Type B pancreatic cell (in vitro differentiated cells): ENCODE results near the gene IL2RA. TPM values are rescaled to one million over a fixed set of nuclear protein-coding genes. Genes with fewer than 3 reads are reported as not detected.

Experiments used
- DNase-seq: peaks from one replicate; pipeline ENCODE4 v3.0.0; 2021; ENCODE audit warnings: mixed read lengths; ENCODE audit not compliant: unreplicated experiment; ENCODE audit errors: extremely low spot score
- H3K27ac Mint-ChIP-seq: 2 replicates; pipeline ENCODE4 v1.8.0; 2021; ENCODE audit warnings: mild to moderate bottlenecking, mixed read lengths
- H3K27me3 Mint-ChIP-seq: 2 replicates; pipeline ENCODE4 v1.8.0; 2021; ENCODE audit warnings: mixed read lengths
- H3K36me3 Mint-ChIP-seq: 2 replicates; pipeline ENCODE4 v1.8.0; 2021; ENCODE audit warnings: mixed read lengths
- H3K4me1 Mint-ChIP-seq: one replicate; pipeline ENCODE4 v1.8.0; 2021; ENCODE audit warnings: mixed read lengths; ENCODE audit not compliant: unreplicated experiment
- H3K4me3 Mint-ChIP-seq: 2 replicates; pipeline ENCODE4 v1.8.0; 2021; ENCODE audit warnings: mild to moderate bottlenecking, mixed read lengths
- H3K9me3 Mint-ChIP-seq: 2 replicates; pipeline ENCODE4 v1.8.0; 2021; ENCODE audit warnings: mixed read lengths
- CTCF ChIP-seq: fragments of 200-600 bp; sonication (generic); conservative IDR thresholded peaks from 2 replicates; pipeline ENCODE4 v1.5.0; 2021; ENCODE audit warnings: antibody characterized with exemption, mild to moderate bottlenecking
- total RNA-seq: library from RNA; stranded (reverse); gene quantifications from 2 replicates; pipeline ENCODE4 v1.2.1, GENCODE V29; 2021; ENCODE audit warnings: low replicate concordance

Gene IL2RA
- total RNA-seq, 1 donor from 2014 or later = not detected

GRCh38 chr10:6047847-6048246 is 14.3 kb downstream of the IL2RA start:
- H3K27me3 Mint-ChIP-seq = peaks cover 63% of the 10 kb centered on the region
- TF ChIP-seq CTCF = no peak
- no peaks in the 10 kb centered on the region for H3K9me3 Mint-ChIP-seq
- no peaks in the 10 kb centered on the region for H3K36me3 Mint-ChIP-seq
- no peak for DNase-seq
- H3K4me1 Mint-ChIP-seq = no peaks in the 10 kb centered on the region
- no peak overlapping the region for H3K4me3 Mint-ChIP-seq
- H3K27ac Mint-ChIP-seq = no peak overlapping the region

- H3K27ac Mint-ChIP-seq = no peak overlapping the region
- no peak for DNase-seq
- H3K4me1 Mint-ChIP-seq = no peaks in the 10 kb centered on the region
- H3K9me3 Mint-ChIP-seq = no peaks in the 10 kb centered on the region
- TF ChIP-seq CTCF = no peak
- H3K27me3 Mint-ChIP-seq = peaks cover 56% of the 10 kb centered on the region
- H3K36me3 Mint-ChIP-seq = no peaks in the 10 kb centered on the region
- no peak overlapping the region for H3K4me3 Mint-ChIP-seq
These were observed 15.2 kb downstream of the IL2RA start for GRCh38 chr10:6046773-6047611.

GRCh38 chr10:6045878-6046772 is 16.0 kb downstream of the IL2RA start:
- H3K4me1 Mint-ChIP-seq = no peaks in the 10 kb centered on the region
- DNase-seq = peak; percentile 37
- H3K27me3 Mint-ChIP-seq = peaks cover 58% of the 10 kb centered on the region
- H3K36me3 Mint-ChIP-seq = no peaks in the 10 kb centered on the region
- no peak for TF ChIP-seq CTCF
- no peaks in the 10 kb centered on the region for H3K9me3 Mint-ChIP-seq
- no peak overlapping the region for H3K27ac Mint-ChIP-seq
- no peak overlapping the region for H3K4me3 Mint-ChIP-seq

GRCh38 chr10:6045314-6045848 is 16.8 kb downstream of the IL2RA start:
- Mint-ChIP-seq H3K36me3 (no peaks in the 10 kb centered on the region), H3K4me1 (no peaks in the 10 kb centered on the region), H3K4me3 (no peak overlapping the region), H3K27me3 (peaks cover 51% of the 10 kb centered on the region), H3K9me3 (no peaks in the 10 kb centered on the region), H3K27ac (no peak overlapping the region)
- DNase-seq = peak; percentile 42
- no peak for TF ChIP-seq CTCF

- Mint-ChIP-seq H3K9me3 (no peaks in the 10 kb centered on the region), H3K4me3 (no peak overlapping the region), H3K36me3 (no peaks in the 10 kb centered on the region), H3K4me1 (no peaks in the 10 kb centered on the region), H3K27ac (no peak overlapping the region), H3K27me3 (peaks cover 49% of the 10 kb centered on the region)
- no peak for TF ChIP-seq CTCF
- no peak for DNase-seq
These were observed 17.3 kb downstream of the IL2RA start for GRCh38 chr10:6044751-6045313.
